NCI-H2081 (cell line): ENCODE data around the gene TMEM109.

ENCODE experiments used
- DNase-seq, 2 experiments: peaks; one replicate each; lab custom pipeline; 2025; lab: John Stamatoyannopoulos, UW

Gene TMEM109

DNA sequence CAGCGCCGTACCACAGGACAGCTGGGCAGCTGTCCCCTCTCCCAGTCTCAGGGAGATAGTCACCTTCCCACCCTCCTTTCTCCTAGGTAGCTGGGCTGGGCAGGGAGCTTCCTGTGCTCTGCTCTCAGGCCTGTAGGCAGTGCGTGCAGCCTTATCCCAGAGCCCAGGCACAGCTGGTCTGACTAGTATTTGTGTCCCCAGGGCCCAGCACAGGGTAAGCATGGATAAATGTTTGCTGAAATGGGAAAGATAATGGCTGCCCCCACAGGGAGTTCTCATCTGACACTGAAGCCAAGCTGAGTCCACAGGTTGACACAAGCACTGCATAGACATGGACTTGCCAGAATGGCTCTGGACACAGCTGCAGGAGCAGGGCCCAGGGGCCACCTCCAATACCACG lies 28.3 kb downstream of the TMEM109 start:
- DNase-seq: peak; percentile 11 to 49

DNA sequence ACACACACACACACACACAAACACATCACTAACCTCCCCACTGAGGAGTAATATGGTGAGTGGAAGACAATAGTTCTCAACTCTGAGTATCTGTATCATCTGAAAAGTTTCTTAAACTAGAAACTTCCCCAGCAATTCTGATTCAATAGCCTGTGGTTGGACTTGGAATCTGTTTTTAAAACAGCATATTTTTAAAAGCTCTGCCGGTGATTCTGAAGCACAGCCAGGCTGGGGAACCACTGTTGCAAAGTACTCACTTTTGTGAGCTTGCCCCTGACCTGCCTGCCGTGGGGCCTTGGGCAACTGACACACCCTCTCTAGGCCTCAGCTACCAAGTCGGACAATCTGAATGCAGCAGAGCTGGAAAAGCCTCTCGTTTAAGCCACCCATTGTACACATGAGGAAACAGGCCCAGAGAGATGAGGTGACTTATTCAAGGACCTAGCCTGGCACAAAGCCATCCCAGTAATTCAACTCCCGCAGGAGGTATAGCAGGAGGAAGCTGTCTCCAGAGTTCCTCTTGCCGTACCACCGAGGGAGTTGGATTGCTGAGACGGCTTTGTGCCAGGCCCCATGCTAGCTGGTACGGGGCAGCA lies 29.1 kb downstream of the TMEM109 start:
- DNase-seq: peak; percentile 54 to 71

GRCh38 chr11:60944490-60945294 lies 30.7 kb downstream of the TMEM109 start:
- DNase-seq: no peak

GRCh38 chr11:60945295-60945667 lies 31.3 kb downstream of the TMEM109 start:
- DNase-seq: no peak

DNA sequence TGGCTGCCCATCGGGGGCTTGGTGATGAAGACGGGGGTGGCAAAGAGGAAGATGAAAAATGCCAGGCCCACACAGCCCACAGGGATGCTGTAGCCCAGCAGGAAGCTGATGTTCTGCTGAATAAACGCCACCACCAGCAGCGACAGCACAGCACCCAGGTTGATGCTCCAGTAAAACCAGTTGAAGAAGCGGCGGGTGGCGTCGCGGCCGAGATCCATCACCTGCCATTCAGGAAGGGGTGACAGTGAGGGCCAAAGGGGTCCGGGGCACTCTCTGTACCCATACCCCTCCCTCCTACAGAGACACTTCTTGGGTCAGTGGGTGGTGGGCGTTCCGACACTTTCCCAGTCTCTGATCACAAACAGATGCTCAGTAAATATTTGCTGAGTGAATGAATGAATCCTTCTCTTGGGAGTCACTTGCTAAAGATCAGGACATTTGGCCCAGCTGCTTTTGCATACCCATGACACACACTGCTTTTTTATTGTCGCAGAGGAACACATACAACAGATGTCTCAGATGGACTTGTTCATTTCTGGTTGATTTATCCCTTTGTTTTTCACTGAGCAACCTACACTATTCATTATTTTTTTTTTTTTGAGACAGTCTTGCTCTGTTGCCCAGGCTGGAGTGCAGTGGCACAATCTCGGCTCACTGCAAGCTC lies 32.8 kb downstream of the TMEM109 start:
- DNase-seq: no peak

DNA sequence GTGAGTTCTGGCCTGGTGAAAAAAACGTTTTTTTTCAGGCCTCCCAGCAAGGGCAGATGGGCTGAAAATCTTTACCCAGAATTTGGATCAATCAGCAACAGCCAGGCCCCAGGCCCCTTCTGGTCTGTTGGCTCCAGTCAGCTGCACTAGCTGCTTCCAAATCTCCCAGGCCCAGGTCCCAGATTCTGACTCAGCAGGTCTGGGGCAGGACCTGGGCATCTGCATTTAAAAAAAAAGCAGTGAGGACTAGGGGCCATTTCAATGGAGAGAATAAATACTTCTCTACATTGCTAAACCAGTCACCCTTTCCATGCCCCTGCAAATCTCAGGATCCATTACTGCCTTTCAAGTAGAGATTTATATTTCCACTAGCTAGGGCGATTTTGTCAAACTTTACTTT lies 33.7 kb downstream of the TMEM109 start:
- no peak for DNase-seq

DNA sequence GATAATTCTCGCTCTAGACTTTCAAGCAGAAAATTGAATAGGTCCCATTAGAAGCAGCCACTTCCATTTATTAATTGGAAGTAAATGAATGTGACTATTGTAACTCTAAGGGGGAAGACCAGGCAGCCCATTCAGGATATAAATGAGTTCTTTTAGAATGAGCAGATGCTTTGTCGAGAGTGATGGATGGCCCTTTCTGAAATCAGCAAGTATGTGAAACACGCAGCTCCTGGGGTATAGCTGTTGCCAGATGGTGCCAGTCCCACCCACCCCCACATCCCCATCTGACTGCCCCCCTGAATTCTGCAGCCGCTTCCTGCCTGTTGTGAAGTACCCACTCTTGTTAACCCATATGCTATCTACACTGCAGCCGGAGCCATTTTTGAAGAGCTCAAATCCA lies 34.3 kb downstream of the TMEM109 start:
- DNase-seq: no peak

GRCh38 chr11:60950024-60950423 lies 36.1 kb downstream of the TMEM109 start:
- DNase-seq: no peak

DNA sequence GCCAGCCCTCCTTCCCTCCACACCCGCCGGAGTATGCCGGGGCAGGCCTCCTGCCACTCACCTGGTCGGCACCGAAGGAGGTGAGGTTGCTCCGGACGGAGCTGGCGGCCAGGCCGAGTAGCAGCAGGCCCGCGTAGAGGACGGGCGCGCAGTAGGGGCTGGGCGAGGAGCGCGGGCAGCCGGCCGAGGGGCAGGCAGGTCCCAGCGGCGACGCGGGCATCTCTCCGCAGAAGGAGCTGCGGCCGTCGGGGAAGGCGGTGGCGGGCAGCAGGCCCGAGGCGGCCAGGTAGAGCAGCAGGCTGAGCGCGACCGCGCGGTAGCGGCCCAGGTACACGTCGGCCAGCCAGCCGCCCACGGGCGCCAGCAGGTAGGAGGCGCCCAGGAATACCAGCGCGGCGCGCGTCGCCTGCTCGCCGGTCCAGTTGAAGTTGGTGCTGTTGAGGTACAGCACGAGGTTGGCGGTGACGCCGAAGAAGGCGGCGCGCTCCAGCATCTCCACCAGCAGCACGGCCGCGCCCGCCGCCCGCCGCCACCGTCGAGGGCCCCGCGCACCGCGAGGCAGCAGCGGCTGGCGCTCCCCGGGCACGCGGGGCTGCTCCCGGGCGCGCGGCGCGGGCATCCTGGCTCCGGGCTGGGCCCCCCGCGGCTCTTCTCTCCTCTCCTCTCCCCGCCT lies 37.1 kb downstream of the TMEM109 start:
- DNase-seq: no peak

GRCh38 chr11:60951606-60951903 lies 37.6 kb downstream of the TMEM109 start:
- DNase-seq: no peak

GRCh38 chr11:60951904-60952741 lies 38.2 kb downstream of the TMEM109 start, which contains the start of gene SLC15A3:
TSS of gene SLC15A3 (minus strand) at chr11:60952176. CDS start at chr11:60951551, 625 bp downstream.
- no peak for DNase-seq

- no peak for DNase-seq
Measured at GRCh38 chr11:60952742-60953170, 38.8 kb downstream of the TMEM109 start.

DNA sequence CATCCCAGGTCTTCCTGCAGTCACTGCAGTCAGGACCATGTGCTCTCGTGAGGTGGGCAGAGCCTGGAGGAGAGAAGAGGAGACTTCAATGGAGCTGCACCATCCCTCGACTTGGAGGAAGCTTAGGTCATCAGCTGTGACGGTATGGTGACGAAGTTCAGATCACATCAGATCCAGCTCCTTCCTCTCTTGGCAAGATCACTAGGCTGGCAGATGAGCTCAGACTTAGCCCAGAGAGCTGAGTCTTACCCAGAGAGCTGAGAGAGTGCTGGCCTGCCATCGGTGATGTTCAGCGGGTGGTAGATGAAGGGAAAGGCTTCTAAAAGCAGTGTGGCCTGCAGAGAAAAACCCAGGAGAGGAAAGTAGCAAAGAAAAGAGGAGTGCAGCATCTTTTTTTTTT lies 39.8 kb downstream of the TMEM109 start:
- no peak for DNase-seq

GRCh38 chr11:60954421-60954820 lies 40.5 kb downstream of the TMEM109 start:
- DNase-seq: no peak

GRCh38 chr11:60955571-60955970 lies 41.6 kb downstream of the TMEM109 start:
- DNase-seq: no peak

DNA sequence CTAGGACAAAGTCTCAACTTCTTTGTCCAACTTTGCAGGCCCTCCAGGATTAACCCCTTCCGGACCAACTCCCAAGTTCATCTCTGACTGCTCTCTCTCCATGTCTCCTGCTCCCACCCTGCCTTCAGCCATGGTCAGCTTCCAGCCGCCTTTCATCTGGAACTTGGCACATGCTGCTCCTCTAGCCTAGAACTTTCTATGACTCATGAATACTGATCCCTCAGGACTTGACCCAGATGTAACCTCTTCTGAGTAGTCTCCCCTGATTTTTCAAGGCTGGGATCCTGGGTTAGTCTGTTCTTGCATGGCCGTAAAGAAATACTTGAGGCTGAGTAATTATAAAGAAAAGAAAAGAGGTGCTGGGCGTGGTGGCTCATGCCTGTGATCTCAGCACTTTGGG lies 43.2 kb downstream of the TMEM109 start:
- DNase-seq: no peak

DNA sequence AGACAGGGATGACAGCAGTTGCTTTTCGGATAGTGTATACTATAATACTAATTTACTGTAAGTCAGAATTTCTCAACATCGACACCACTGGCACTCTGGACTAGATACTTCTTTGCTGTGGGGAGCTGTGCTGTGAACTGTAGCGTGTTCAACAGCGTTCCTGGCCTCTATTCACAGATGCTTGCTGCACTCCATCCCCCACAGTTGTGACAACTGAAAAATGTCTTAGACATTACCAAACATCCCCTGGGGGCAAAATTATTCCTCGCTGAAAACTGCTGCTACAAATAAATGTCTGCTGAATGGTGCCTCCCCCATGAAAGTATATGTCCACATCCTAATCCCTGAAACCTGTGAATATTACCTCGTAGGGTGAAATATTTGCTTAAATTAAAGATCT lies 45.5 kb downstream of the TMEM109 start:
- DNase-seq: no peak

DNA sequence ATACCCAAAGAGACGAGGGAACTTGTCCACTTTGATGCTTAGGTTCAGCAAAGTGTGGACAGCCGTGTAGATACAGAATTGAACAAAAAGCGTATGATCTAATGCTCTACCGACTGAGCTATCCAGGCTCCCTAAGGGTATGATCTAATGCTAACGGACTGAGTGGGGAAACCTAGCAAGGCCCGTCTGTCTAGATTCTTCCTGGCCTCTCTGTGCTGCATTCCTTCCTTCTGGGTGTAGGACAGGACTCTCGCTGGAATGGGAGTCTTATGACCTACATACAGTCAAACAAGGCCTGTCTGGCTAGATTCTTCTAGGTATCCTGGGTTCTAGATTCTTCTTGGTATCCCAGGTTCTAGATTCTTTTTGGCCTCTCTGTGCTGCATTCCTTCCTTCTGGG lies 46.4 kb downstream of the TMEM109 start:
- DNase-seq: no peak

DNA sequence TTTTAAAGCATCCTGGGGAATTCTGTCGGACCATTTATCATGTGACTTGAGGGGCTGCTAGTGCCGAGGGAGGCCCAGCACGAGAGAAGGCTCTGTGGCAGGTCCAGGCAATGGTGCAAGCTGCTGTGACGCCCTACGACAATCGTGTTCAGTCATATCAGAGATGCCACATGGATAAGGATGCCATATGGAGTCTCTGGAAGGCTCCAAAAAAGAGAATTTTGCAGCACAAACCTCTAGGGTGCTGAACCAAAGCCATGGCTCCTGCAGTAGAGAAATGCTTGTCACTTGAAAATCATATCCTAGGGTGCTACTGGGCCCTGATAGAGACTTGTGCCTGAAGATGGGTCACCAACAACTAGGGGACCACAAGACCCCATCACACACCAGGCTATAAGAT lies 50.8 kb downstream of the TMEM109 start:
- no peak for DNase-seq

- no peak for DNase-seq
Measured at GRCh38 chr11:60966890-60967289, 52.9 kb downstream of the TMEM109 start.

- DNase-seq: no peak
Measured at GRCh38 chr11:60968223-60968622, 54.3 kb downstream of the TMEM109 start.

DNA sequence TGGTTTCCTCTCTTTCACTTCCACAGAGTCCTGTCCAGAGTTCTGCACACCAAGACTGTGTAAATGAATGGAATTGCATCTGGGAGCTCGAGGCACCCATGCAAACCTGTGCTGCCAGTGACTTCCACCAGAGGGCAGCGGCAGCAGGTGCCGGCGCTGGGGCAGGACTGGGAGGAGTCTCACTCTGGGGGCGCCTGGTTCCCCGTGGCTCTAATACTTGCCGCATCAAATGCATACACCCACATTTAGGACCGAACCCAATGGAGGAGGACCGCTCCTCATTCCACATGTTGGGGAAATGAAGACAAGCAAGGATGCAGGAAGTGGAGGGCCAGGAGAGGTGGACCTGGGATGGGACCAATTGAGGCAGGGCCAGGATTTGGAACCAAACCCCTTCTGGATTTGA lies 56.4 kb downstream of the TMEM109 start:
- DNase-seq: peak; percentile 26 to 48
